Neural progenitor cell (in vitro differentiated cells): ENCODE results near the gene CAMKMT.

ENCODE experiments used
- EZH2 ChIP-seq: fragments of 200-600 bp; sonication (generic); IDR thresholded peaks from 2 replicates; pipeline ENCODE4 v1.6.1; 2017; ENCODE audit warnings: antibody characterized with exemption, mild to moderate bottlenecking, moderate library complexity
- EZH2phosphoT487 ChIP-seq: fragments of 200-600 bp; sonication (generic); IDR thresholded peaks from 2 replicates; pipeline ENCODE4 v1.6.1; 2017; ENCODE audit warnings: antibody characterized with exemption
- TF ChIP-seq, protein P1 (sequence below): fragments of 200-600 bp; sonication (generic); IDR thresholded peaks from 2 replicates; pipeline ENCODE4 v1.5.1; 2017; ENCODE audit warnings: antibody characterized with exemption, mild to moderate bottlenecking

DNA sequence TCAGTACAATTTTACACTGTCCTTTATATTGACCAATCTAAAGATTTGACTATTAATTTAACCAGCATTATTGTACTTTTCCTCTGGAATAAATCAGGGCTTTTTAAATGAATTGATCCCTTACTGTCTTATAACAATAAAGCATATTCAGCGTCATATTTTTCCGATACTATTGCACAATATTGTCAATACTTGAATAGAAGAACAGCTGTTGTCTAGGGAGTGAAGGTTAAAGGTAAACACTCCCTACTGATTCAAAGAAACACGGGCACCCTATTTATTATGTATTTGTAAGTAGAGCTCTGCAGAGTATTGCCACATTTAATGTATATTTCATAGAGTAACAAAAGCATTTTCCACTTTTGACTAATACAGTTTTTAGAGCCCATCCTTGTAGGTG is 134.4 kb downstream of the CAMKMT start:
- TF ChIP-seq, protein P1, sequence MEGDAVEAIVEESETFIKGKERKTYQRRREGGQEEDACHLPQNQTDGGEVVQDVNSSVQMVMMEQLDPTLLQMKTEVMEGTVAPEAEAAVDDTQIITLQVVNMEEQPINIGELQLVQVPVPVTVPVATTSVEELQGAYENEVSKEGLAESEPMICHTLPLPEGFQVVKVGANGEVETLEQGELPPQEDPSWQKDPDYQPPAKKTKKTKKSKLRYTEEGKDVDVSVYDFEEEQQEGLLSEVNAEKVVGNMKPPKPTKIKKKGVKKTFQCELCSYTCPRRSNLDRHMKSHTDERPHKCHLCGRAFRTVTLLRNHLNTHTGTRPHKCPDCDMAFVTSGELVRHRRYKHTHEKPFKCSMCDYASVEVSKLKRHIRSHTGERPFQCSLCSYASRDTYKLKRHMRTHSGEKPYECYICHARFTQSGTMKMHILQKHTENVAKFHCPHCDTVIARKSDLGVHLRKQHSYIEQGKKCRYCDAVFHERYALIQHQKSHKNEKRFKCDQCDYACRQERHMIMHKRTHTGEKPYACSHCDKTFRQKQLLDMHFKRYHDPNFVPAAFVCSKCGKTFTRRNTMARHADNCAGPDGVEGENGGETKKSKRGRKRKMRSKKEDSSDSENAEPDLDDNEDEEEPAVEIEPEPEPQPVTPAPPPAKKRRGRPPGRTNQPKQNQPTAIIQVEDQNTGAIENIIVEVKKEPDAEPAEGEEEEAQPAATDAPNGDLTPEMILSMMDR: no peak
- TF ChIP-seq EZH2: no peak
- no peak for TF ChIP-seq EZH2phosphoT487
